ENCODE data around the gene PFDN5.

Gene PFDN5

GRCh38 chr12:53332744-53333143, 37.4 kb downstream of the PFDN5 start:
- H3K27ac ChIP-seq = no peak overlapping the region
- no peak for TF ChIP-seq ZFX (IDR thresholded peaks at IDR 0.05)
- TF ChIP-seq, protein P1, sequence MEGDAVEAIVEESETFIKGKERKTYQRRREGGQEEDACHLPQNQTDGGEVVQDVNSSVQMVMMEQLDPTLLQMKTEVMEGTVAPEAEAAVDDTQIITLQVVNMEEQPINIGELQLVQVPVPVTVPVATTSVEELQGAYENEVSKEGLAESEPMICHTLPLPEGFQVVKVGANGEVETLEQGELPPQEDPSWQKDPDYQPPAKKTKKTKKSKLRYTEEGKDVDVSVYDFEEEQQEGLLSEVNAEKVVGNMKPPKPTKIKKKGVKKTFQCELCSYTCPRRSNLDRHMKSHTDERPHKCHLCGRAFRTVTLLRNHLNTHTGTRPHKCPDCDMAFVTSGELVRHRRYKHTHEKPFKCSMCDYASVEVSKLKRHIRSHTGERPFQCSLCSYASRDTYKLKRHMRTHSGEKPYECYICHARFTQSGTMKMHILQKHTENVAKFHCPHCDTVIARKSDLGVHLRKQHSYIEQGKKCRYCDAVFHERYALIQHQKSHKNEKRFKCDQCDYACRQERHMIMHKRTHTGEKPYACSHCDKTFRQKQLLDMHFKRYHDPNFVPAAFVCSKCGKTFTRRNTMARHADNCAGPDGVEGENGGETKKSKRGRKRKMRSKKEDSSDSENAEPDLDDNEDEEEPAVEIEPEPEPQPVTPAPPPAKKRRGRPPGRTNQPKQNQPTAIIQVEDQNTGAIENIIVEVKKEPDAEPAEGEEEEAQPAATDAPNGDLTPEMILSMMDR (conservative IDR thresholded peaks at IDR 0.05) = no peak

DNA sequence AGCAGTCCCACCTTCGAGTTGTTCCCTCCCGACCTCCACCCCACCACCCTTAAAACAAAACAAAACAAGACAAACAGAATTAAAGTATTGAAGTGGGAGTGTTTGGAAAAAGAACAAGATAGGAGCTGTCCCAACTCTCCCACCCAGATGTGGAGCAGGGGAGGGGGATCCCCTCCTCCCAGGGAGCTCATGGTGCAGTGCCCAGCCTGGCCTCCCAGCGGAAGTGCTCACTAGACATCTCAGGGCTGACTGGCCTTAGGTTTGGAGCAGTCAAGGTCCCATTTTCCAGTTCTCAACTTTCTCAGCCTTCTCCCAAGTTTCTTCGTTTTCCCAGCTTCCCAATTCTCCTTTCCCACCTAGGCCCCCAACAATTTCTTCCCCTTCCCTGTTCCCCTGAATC, 37.9 kb downstream of the PFDN5 start:
- TF ChIP-seq ZFX (IDR thresholded peaks at IDR 0.05) = no peak
- TF ChIP-seq, protein P1 (conservative IDR thresholded peaks at IDR 0.05) = no peak
- H3K27ac ChIP-seq = no peak overlapping the region

DNA sequence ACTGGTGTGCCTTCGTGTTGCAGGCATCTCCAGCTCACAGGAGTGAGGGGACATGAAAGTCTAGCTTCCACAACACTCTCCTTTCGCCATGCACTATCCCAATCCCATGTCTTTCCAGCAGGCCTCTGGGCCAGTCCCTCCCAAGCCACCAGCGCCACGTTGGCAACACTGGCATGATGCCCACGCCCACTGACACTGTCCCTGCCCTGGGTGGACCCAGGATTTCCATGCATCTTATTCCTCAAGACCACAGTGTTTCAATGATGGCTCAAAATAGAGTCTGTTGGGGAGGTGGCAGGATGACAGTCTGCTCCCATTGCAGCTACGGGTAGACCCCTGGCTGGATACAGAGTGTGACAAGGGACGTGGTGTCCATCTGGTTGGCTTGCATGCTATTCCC, 38.5 kb downstream of the PFDN5 start:
- TF ChIP-seq ZFX (IDR thresholded peaks at IDR 0.05) = no peak
- TF ChIP-seq, protein P1 (conservative IDR thresholded peaks at IDR 0.05) = no peak
- H3K27ac ChIP-seq = no peak overlapping the region

GRCh38 chr12:53334822-53335221, 39.5 kb downstream of the PFDN5 start:
- no peak overlapping the region for H3K27ac ChIP-seq
- TF ChIP-seq ZFX (IDR thresholded peaks at IDR 0.05) = no peak
- TF ChIP-seq, protein P1 (conservative IDR thresholded peaks at IDR 0.05) = no peak

DNA sequence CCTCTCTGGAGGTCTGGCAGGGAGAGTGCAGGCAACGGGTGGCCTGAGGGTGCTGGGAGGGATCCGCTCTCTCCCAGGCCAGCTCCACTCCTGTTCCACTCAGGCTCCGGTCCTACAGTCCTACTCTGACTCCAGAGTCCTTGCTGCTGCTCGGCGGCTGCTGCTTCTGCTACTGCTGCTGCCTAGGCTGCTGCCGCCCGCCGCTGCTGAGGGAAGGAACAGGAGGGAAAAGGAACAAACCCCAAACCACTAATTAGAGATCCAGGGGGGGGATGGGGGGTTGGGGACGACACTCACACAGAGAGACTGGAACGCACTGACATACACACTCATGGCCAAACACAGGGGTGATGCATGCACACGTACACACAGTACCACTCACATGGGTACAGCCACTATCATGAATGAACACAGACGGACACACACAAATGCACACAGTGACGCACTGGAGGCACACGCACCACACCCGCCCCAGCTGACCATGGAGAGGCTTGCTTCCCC, 40.9 kb downstream of the PFDN5 start, which contains the start of gene SP7:
Gene SP7, minus strand, starts transcription at position 174 of the 501 bp plus-strand sequence. CDS start 708 bp downstream, outside the sequence.
- H3K27ac ChIP-seq = no peak within 1 kb of the TSS
- TF ChIP-seq ZFX (IDR thresholded peaks at IDR 0.05) = no peak
- TF ChIP-seq, protein P1 (conservative IDR thresholded peaks at IDR 0.05) = no peak

DNA sequence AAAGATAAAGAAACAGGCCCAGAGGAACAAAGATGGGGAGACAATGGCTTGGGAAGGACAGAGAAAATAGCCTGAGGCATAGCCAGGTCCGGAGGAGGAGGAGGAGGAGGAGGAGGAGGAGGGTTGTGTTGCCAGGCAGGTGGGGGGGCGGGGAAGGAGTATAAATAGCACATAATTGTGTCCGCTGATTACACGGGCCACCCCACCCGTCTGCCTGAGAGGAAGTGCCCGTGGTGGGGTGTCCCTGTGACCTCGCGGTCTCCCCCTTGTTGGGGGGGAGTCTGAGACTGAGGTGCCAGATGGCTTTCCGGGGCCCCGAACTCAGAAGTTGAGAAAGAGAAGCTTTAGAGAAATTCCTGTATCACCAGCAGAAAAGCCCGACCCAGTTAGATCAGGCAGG, 42.7 kb downstream of the PFDN5 start:
- H3K27ac ChIP-seq = no peak overlapping the region
- TF ChIP-seq ZFX (IDR thresholded peaks at IDR 0.05) = no peak
- TF ChIP-seq, protein P1 (conservative IDR thresholded peaks at IDR 0.05) = no peak

GRCh38 chr12:53338916-53339315, 43.6 kb downstream of the PFDN5 start:
- no peak for TF ChIP-seq ZFX (IDR thresholded peaks at IDR 0.05)
- TF ChIP-seq, protein P1 (conservative IDR thresholded peaks at IDR 0.05) = no peak
- no peak overlapping the region for H3K27ac ChIP-seq
